ENCODE results near the gene BRAF. TPM values are rescaled to one million over a fixed set of nuclear protein-coding genes. Genes with fewer than 3 reads are reported as not detected.

The BRAF gene
- total and polyA plus RNA-seq, 2 of the 8 experiments (the other 6 are each of a cell fraction or from before 2014, with no cell fraction given) = 11.4 to 32.6 TPM

DNA sequence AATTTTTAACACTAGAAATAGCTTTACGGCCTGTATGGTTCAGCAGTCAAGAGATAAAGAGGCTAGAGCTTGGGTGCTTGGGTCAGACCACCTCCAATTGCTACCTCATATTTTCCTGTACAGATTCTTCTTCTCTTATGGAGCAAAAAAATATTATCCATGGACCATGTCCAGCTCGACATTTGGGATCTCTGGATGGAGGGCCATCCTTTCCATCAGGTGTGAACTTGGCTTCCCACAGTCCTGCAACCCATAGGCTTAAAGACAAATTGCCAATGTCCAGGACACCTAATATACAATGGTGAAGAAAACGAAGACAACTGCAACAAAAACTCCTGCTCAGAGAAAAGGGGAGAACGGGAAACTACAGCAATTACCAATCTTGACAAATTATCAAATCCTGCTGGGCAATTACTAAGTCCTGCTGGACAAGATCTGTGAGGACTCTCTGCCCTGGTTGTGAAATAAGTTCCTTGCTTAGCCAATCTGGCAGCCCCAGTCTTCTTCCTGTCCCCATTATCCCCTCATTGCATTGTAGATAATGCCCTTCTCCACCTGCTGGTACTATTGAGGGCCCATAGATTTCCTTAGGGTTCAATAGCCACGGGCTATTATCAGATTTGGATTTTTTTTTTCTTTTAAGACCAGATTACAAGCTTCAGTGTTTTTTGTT lies 42.0 kb upstream of the BRAF start:
- Histone ChIP-seq H2AK5ac (ENCODE audit: low read depth, low read length) (no peak overlapping the region), H3K36me3 (ENCODE audit: control insufficient read depth in 2 of 4, insufficient read depth in 4 of 4, low read length in 3 of 4) (no peaks in the 10 kb centered on the region), H2BK5ac (ENCODE audit: low read depth, low read length) (no peak overlapping the region), H4K5ac (ENCODE audit: insufficient read length, low read depth, low read length) (no peak overlapping the region), H3K23ac (ENCODE audit: insufficient read length) (no peak overlapping the region), H4K8ac (ENCODE audit: extremely low read depth, insufficient read depth, low read length) (no peak overlapping the region), H3K9me3 (ENCODE audit: insufficient read depth in 2 of 2, low read depth in 1 of 2, low read length in 1 of 2) (no peaks in the 10 kb centered on the region), H2BK12ac (ENCODE audit: low read depth, low read length) (no peak overlapping the region), H3K56ac (replicated peaks; ENCODE audit: insufficient read length, low read depth, low read length) (no peak overlapping the region), H4K20me1 (replicated peaks in 1 of 2; ENCODE audit: control insufficient read depth in 1 of 2, insufficient read depth in 2 of 2, low read length in 2 of 2) (no peaks in the 10 kb centered on the region), H3K23me2 (ENCODE audit: low read depth, low read length) (no peaks in the 10 kb centered on the region), H2BK15ac (ENCODE audit: low read length) (no peak overlapping the region), H2BK120ac (replicated peaks; ENCODE audit: low read depth, low read length) (no peak overlapping the region), H3K18ac (ENCODE audit: extremely low read depth, low read length) (no peak overlapping the region), H3K27ac (ENCODE audit: low read depth, low read length) (no peak overlapping the region), H3K14ac (ENCODE audit: insufficient read length) (no peak overlapping the region), H3K79me2 (ENCODE audit: control insufficient read depth in 1 of 2, insufficient read depth in 2 of 2, low read length in 2 of 2) (no peaks in the 10 kb centered on the region), H3K4me1 (replicated peaks in 1 of 4; ENCODE audit: control insufficient read depth in 3 of 4, insufficient read depth in 4 of 4, low read length in 3 of 4) (no peaks in the 10 kb centered on the region), H3K27me3 (replicated peaks in 1 of 4; ENCODE audit: control insufficient read depth in 3 of 4, extremely low read depth in 1 of 4, insufficient read depth in 3 of 4, low read length in 3 of 4) (no peaks in the 10 kb centered on the region), H3K9ac (replicated peaks in 1 of 4; ENCODE audit: extremely low read depth in 1 of 4, low read depth in 3 of 4, low read length in 3 of 4) (no peak overlapping the region), H2BK20ac (ENCODE audit: low read length) (no peak overlapping the region), H3K4me3 (ENCODE audit: extremely low read depth in 1 of 4, insufficient read depth in 2 of 4, low read depth in 3 of 4, low read length in 4 of 4) (no peak overlapping the region), H2AFZ (ENCODE audit: low read length) (no peak overlapping the region; the same call in 1 of the 2 replicates), H3K79me1 (ENCODE audit: low read depth, low read length) (no peaks in the 10 kb centered on the region), H3K4ac (replicated peaks; ENCODE audit: insufficient read length, low read depth, low read length) (no peak overlapping the region), H4K91ac (replicated peaks; ENCODE audit: insufficient read length, low read length) (no peak overlapping the region), H3K4me2 (ENCODE audit: insufficient read depth in 1 of 2, low read depth in 2 of 2, low read length in 2 of 2) (no peak overlapping the region)
- DNase-seq (ENCODE audit: low read depth in 1 of 2, low spot score in 2 of 2) = no peak
- 65% methylated on average over 5 of the region's 5 CpGs; no CpG with 5 or more reads in 1 of the 2 experiments for WGBS, 2 experiments (ENCODE audit: extremely low coverage in 1 of 2, insufficient coverage in 1 of 2, insufficient read length in 1 of 2, insufficient replicate concordance in 2 of 2, low coverage in 1 of 2, low lambda C conversion rate in 2 of 2, missing lambda C conversion rate in 1 of 2)
- ChIA-PET POLR2A (ENCODE audit: partially characterized antibody) (interaction anchor here (0.6 kb wide), 1 partner anchor 95 kb away, joined by 3 read pairs; no protein-coding TSS in a partner anchor), CTCF (ENCODE audit: partially characterized antibody) (interaction anchor here (0.7 to 1.4 kb wide), 3 partner anchors 111 to 264 kb away, joined by 3 to 4 read pairs (median 4); no protein-coding TSS in a partner anchor)
- no peak for FAIRE-seq
- TF ChIP-seq TCF12 (IDR thresholded peaks at IDR 0.05; ENCODE audit: low read depth, low read length) = no peak
- TF ChIP-seq POU5F1 (IDR thresholded peaks at IDR 0.05; ENCODE audit: low read depth, low read length) = no peak
- TF ChIP-seq, protein P1, sequence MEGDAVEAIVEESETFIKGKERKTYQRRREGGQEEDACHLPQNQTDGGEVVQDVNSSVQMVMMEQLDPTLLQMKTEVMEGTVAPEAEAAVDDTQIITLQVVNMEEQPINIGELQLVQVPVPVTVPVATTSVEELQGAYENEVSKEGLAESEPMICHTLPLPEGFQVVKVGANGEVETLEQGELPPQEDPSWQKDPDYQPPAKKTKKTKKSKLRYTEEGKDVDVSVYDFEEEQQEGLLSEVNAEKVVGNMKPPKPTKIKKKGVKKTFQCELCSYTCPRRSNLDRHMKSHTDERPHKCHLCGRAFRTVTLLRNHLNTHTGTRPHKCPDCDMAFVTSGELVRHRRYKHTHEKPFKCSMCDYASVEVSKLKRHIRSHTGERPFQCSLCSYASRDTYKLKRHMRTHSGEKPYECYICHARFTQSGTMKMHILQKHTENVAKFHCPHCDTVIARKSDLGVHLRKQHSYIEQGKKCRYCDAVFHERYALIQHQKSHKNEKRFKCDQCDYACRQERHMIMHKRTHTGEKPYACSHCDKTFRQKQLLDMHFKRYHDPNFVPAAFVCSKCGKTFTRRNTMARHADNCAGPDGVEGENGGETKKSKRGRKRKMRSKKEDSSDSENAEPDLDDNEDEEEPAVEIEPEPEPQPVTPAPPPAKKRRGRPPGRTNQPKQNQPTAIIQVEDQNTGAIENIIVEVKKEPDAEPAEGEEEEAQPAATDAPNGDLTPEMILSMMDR (IDR thresholded peaks at IDR 0.05; ENCODE audit: control extremely low read depth in 1 of 3, insufficient read depth in 1 of 3, low read depth in 1 of 3, low read length in 3 of 3) = 0 out of 4 replicates have a peak, but pooled peaks of 1 of the 3 experiments have one; percentile 2
- TF ChIP-seq RAD21 (IDR thresholded peaks at IDR 0.05 in 1 of 2, conservative IDR thresholded peaks at IDR 0.05 in 1 of 2; ENCODE audit: low read depth in 2 of 2, low read length in 2 of 2) = 0 out of 4 replicates have a peak, but pooled peaks of 1 of the 2 experiments have one; percentile 5
